GM04503 (cell line): Measurements from ENCODE around the gene ADSS1.
A peak's percentile ranks its signal among the peaks of the same experiment; 100 is the strongest.

ENCODE experiments used
- DNase-seq: peaks from one replicate; pipeline ENCODE4 v3.0.0-alpha.2; 2012; ENCODE audit warnings: low read depth

The ADSS1 gene

GRCh38 chr14:104723651-104724406 lies at the start of gene ADSS1:
ADSS1 (plus strand) TSS chr14:104724229; CDS start chr14:104724271, 42 bp downstream.
- no peak for DNase-seq

- DNase-seq, result no peak
Measured at GRCh38 chr14:104675447-104675846, 48.6 kb upstream of the ADSS1 start.

DNA sequence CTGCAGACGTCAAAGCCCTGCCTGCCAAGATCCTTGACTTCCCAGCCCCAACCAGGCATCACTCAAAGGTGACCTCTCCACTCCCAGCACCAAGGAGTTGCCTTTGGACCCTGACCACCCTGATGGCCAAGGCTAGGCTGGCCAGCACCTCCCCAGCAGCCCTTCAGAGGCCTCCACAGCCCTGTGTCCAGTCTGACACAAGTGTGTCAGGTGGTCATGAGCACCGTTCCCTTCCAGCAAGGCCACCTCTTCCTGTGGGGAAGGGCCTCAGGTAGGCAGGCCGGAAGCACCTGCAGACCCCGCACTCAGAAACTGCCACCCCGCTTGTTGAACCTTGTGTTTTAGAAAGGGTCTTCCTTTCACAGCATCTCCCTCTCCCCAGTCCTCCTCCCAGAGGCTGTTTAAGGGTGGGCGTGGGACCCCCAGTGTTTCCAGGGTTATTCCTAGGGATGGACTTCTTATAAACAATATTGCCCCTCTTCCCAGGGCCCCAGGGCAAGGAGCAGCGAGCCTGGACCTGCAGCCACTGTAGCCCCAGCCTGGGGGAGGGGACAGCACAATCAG lies 47.8 kb upstream of the ADSS1 start:
- DNase-seq, result no peak

DNA sequence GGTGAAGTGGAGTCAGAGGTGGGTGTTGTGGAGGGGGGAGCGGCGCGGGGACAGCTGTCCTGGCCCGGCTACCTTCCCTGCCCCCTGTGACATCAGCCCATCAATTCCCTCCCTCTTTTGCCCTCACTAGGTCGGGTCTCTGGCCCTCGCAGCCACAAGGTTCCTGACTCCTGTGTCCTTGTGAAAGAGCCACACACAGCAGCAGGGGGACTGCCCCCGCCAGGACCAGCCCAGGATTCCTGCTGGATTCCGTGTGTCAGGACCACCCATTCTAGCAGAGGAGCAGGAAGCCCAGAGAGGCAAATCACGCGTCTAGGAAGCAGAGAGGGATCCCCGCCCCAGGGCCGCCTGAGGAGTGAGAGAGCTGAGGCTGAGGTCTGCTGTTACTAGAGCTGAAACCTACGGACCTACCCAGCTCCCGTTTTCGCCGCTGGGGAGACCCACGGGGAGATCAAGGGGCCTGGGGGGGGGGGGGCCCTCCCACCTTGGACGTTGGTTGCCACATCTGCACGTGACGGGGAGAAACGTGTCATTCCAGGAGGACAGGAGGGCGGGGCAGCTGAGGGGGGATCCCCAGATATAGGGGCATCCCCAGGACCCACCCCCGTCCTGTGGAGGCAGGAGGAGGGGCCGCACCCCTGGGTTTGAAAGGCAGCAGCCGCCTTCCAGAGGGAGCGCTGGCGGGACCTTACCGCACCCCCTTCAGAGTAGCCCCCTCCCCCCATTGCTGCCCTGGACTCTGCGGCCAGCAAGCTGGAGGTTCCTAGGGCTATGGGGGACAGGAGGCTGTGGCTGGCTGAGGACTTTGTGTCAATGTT lies 47.1 kb upstream of the ADSS1 start:
- no peak for DNase-seq

DNA sequence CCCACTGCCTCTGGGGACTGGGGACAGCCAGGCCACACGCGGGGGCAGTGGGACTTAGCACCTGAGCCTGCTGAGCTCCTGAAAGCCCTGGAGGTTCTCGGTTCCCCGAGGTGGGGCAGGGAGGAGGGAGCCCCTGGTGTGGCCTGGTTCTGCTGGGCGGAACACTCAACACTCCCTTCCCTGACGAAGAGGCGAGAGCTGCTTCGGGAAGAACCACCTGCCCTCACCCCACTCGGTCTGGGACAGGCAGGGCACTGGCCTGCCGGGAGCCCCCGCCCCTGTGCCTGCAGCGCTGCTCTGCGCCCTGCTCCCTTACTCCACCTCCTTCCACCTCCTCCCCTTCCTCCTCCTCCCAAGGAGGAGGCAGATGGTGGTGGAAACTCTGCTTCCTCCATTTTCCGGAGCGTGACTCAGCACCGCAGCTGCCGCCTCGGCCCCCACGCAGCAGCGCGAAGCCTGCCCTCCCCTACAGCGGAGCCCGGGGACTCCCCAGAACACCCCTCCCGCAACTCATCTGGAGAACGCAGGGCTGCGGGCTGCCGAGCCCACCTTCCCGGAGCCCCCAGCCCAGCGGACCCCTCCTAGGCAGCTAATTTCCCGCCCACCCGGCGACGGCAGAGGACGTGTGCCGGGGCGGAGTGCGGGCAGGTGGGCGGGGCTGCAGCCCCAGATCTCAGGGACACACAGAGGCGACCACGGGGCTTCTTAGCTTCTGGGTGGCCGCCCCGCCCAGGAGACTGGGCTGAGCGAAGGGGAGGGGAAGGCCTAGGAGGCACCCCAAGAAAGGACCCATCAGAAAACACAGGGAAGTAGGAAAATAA lies 46.3 kb upstream of the ADSS1 start:
- no peak for DNase-seq

GRCh38 chr14:104678346-104678745 lies 45.7 kb upstream of the ADSS1 start:
- DNase-seq, result no peak

GRCh38 chr14:104678901-104679705 lies 44.9 kb upstream of the ADSS1 start:
- no peak for DNase-seq

GRCh38 chr14:104680056-104680805 lies 43.8 kb upstream of the ADSS1 start:
- no peak for DNase-seq

DNA sequence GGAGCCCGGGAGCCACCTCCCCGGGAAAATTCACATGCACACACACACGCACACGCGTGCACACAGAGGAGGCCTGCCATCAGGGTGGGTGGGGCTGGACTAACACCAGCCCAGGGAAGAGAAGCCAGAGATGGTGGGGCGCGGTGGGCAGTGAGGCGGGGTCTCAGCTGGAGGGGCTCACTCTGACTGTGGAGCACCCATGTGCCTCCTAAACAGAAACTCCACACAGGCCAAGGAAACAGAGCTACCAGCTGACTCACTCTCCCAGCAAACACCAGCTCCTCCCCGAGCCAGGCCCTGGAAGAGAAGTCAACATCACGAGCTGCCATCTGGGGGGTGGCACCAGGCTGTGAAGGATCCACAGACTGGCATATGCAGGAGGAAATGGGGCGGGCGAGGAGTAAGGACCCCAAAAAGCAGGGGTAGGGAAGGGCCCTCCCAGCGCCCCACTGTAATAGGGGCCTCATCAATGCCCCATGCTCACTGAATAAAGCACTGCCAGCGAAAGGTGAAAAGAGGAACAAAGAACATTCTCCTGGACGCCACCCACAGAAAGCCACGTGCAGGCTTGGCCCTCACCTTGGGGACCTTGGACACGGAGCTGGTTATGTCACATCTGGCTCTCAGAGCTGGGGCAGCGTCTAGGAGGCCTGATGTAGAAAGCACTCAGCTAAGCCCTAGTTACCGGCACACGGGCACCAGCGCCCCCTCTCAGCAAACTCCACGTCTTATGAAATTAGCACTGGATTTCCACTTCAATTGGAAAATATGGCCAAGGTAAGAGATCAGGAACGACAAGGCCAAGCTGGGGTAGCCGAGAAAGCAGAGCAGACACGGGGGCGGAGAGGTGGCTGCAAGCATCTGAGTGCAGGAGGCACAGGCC lies 43.0 kb upstream of the ADSS1 start:
- DNase-seq, result no peak

DNA sequence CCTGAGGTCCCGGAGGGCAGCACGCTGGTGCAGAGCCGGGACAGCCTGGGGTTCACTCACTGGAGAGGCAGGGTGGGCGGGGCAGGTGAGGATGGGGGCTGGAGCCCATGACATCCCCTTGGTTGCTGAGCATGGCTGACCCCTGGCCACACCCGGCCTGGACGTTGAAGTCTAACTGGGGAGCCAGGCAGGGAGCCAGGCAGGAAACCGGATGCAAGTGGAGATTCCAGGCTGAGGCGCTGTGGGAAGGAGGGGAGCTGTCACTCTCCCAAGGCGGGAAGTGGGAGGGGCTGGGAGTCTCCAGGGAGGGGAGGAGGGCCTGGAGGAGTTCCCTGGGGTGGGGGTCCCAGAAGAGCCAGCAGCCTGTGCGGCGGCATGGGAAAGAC lies 42.3 kb upstream of the ADSS1 start:
- peak; percentile 54 for DNase-seq

DNA sequence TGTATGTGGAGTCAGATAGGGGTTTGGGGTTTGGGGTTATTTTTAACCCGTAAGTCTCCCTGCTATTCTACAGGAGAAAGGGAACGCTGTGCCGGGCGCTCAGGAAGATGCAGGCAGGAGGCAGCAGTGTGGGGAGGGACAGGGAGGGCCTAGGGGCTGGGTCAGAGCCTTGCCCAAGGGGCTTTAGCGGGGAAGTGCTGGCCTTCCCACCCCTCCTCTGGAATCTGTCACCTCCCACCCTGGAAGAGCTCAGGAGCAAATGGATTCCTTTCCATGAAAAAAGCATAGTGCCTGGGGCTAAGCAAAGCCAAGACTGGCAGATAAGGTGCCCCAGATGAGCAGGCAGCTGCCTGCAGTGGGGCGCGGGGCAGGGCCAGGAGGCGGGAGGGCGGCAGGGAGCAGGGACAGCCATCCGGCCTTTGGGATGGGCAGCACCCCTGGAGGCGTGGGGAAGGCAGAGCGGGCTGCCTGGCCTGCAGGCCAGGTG lies 41.9 kb upstream of the ADSS1 start:
- no peak for DNase-seq

DNA sequence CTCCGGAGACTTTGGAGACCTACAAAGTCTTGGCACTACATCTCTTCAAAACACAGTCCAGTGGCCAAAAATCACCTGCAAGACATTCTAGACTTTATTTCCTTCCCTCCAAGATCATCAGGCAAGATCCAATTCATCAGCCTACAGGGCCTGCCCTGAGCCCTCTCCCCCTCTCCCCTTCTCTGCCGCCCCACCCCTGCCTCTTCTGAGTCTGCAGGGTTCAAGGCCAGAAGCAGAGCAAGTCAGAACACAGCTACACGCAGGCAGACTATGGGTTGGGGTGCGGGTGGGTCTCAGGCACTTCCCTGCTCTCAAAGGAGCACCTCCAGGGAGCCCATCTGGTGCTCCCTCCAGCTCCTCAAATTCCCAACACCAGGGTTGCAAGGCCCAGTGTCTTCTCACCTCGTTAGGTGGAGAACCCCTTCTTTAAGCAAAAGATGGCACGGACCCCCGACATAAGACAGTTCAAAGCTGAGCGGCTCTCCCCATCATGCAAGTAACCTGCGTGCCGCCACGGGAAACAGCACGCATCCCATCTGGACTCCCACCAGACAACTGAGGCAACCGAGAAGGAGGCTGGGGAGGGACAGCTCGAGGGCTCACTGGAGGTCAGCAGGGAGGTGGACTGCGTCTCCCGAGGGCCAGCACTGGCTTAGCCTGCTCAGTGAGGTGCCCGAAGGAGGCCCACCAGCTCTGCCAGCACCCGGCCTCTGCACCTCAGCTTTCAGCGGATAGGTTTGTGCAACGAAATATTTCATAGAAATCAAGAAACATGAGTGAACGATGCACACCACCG lies 40.2 kb upstream of the ADSS1 start:
- no peak for DNase-seq

DNA sequence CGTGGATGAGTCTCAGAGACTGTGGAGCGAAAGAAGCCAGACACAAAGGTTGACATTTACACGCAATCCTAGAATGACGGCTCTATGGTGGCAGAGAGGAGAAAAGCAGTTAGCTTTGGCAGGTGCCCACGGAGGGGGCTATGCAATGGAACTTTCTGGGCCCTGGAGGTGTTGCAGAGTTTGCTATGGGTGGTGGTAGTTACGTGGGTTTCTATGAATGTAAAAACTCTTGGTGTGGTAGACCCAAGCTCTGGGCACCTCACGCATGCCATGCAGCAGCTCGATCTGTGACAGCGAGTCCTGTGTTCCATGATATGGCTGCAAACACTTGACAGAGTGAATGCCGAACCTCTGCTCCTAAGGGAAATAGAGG lies 39.6 kb upstream of the ADSS1 start:
- no peak for DNase-seq

DNA sequence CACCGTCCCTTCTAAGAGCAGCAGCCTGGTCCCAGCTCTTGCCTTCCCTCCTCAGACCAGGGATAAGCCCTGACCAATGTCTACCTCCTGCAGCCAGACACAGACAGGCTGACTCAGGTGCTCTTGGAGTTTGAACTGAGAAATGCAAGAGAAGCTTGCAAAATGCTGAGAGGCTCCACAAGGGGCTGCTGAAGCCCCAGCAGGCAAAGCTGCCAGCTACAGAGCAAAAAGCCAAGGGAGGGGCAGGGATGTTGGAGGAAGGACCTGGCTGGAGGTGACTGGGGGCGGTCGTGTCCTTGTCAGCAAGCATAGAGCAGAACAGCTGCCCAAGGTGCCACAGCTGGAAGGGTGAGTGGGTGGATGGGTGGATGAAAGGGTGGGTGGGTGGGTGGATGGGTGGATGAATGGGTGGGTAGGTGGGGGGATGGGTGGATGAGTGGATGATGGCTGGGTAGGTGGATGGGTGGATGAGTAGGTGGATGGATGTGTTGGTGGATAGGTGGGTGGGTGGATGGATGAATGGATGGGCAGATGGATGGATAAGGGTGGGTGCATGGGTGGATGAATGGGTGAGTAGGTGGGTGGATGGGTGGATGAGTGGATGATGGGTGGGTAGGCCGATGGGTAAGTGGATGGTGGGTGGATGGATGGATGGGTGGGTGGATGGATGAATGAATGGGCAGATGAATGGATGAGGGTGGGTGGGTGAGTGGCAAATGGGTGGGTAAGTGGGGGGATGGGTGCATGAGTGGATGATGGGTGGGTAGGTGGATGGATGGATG lies 38.6 kb upstream of the ADSS1 start:
- DNase-seq, result no peak

DNA sequence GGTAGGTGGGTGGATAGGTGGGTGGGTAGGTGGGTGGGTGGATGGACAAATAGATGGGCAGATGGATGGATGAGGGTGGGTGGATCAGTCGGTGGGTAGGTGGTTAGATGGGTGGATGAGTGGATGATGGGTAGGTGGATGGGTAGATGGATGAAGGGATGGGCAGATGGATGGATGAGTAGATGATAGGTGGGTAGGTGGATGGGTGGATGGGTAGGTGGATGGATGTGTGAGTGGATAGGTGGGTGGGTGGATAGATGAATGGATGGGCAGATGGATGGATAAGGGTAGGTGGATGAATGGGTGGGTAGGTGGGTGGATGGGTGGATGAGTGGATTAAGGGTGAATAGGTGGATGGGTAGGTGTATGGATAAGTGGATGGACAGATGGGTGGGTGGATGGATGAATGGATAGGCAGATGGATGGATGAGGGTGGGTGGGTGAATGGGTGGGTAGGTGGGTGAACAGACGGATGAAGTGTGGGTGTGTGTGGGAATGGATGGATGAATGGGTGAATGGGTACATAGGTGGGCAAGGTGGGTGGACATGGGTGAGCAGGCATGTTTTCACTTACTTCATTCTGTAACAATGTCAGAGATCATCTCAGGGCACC lies 37.9 kb upstream of the ADSS1 start:
- DNase-seq, result no peak

- DNase-seq, result no peak
Measured at GRCh38 chr14:104686624-104687517, 37.2 kb upstream of the ADSS1 start.
